Upper lobe of left lung (tissue), 4 donors: ENCODE measurements around the gene EGF.
"Not testable (repeated sequence)": the region's sequence is repeated elsewhere in the genome, so short reads cannot be mapped to it uniquely, and the experiment has no call there.

Experiments used
- CTCF ChIP-seq, 6 experiments: fragments of 450-650 bp in 4 of 6; fragments of 200-600 bp in 2 of 6; sonication (generic) in 2 of 6; IDR thresholded peaks; one replicate each; pipeline ENCODE4 v1.5.1; 2016 to 2019; ENCODE audit warnings: antibody characterized with exemption in 6 of 6
- POLR2A ChIP-seq, 4 donors: fragments of 450-650 bp; IDR thresholded peaks; one replicate each; pipeline ENCODE4 v1.5.1; 2016 to 2017; ENCODE audit warnings: antibody characterized with exemption in 4 of 4, mild to moderate bottlenecking in 2 of 4
- POLR2AphosphoS5 ChIP-seq, 2 donors: sonication (generic); formaldehyde crosslinking; IDR thresholded peaks; one replicate each; pipeline ENCODE4 v1.5.1; 2017; ENCODE audit warnings: antibody characterized with exemption in 2 of 2

GRCh38 chr4:109949099-109949718 lies 36.5 kb downstream of the EGF start:
- TF ChIP-seq CTCF, POLR2AphosphoS5, POLR2A (IDR thresholded peaks at IDR 0.05): not testable (repeated sequence)
